ENCODE data around the gene ARID1B.

Gene ARID1B

GRCh38 chr6:156857573-156857972 is 80.4 kb downstream of the ARID1B start:
- DNase-seq = no peak

GRCh38 chr6:156859686-156860085 is 82.5 kb downstream of the ARID1B start:
- DNase-seq = no peak

- peak; percentile 41 for DNase-seq
Observed at GRCh38 chr6:156862711-156863110, 85.5 kb downstream of the ARID1B start.

DNA sequence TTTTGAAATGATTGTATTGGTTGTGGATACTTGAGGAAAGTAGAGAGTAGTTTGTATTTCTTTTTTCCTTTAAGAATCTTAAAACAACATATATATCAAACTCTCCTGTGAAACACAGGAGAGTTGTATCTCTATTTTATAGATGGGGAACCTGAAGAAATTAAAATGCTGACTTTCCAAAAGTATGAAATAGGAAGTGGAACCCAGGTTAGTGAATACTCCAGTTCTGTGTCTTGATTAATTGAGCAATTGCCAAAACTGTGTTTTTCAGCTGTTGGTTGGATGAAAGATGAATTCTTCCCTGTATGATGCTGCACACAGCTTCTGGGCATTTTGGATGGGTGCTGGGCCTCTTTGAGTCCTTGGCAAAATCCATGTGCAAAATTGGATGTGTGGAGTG is 86.3 kb downstream of the ARID1B start:
- DNase-seq = no peak

GRCh38 chr6:156864557-156864956 is 87.4 kb downstream of the ARID1B start:
- DNase-seq = no peak

GRCh38 chr6:156865019-156865629 is 87.9 kb downstream of the ARID1B start:
- DNase-seq = no peak

DNA sequence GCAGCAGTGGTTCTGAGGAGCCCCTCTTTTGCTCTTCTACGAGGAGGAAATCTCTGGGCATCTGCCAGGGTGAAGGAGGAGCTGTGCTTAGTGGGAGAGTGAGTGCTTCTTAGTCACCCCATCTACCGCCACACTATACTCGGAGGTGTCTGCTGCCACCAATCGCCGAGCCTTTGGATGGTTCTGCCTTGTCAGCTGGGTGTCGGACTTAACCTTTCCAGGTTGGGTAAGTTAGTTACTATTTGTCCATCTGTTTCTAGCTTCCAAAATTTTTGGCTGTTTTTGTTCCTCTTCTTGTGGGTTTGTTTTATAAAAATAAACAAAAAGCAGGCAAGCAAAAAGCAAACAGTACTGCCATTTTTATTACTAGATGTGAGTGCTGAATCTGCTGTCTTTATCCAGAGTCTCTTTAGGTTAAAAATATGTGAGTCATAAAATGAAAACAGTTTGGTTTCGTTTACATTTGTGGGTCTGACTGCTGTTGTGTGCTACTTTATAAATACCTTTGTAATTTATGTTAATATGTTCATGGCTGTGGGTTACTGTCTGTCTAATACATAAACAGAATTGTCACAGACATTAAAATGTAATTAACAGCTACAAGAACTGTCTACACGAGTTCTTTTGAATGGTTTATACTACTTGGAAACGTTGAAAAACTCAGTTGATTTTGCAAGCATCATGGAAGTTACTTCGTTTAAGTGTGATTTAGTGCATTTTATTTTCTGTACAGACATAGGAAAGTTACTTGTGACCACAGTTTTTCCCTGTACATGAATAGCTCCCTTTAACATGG is 89.2 kb downstream of the ARID1B start:
- no peak for DNase-seq

DNA sequence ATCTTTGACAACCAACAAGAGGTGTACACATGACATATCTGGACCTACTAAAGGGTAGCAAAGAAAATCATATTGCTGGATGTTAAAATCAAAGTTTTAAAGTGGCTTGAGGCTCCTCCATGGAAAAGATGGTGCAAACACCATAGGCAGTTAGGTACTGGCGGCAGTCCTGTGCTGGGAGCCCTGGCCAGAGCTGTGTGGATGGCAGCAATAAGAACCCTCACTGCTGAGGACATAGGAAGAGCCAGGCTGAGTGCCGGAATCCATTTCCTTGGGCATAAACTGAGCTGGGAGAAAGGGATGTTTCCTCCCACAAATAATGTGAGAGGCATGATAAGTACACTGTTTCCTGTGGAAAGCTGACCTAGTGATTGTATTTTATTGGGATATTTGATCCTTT is 89.9 kb downstream of the ARID1B start:
- DNase-seq = no peak

- no peak for DNase-seq
Observed at GRCh38 chr6:156868385-156868784, 91.2 kb downstream of the ARID1B start.

- DNase-seq = no peak
Observed at GRCh38 chr6:156869980-156870398, 92.8 kb downstream of the ARID1B start.

DNA sequence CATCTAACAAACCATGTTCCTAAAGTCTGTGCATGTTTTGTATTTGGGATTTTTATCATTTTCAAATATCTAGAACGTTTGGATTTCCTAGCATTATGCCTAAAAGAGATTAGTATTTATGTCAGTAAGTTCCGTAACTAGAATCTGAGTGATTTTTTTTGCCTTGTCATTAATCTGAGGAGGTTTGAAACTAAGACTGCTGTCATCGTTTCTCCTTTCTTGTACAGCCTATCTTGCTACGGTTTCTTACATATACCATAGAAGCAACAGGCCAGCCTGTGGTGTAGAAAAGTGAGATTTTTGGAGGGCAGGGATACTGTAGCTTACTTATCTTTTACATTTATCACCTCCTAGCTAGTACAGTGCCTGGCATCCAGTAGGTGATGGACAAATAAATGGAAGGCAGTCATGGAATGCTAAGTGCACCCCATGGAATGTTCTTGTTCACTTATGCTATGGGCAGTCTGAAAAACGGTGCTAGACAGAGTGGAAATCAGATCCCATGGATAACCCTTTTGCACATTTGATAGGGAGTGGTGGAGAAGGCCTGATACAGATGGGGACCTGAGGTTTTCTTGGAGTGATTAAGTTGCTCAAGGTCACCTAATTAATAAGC is 93.9 kb downstream of the ARID1B start:
- no peak for DNase-seq

GRCh38 chr6:156872903-156873302 is 95.7 kb downstream of the ARID1B start:
- no peak for DNase-seq

GRCh38 chr6:156873654-156874380 is 96.6 kb downstream of the ARID1B start:
- DNase-seq = no peak

- no peak for DNase-seq
Observed at GRCh38 chr6:156875062-156875461, 97.9 kb downstream of the ARID1B start.

DNA sequence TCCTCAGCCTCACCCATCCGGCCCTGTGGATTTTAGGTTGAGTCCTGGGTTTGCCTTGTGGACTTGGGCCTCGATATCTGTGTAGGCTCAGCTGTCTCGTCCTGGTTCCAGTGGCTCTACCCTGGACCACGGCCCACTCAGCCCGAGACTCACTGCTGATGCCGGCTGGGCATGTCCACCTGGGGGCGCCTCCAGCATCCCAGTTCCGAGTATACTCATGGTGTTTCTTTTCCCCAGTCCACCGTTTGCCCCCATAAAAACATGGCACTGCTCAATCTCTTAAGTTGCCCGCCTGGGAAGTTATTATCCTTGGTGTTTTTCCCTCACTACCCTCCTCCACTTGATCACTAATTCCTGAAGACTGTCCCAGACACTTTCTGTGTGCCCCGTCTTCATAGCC is 99.1 kb downstream of the ARID1B start:
- no peak for DNase-seq

- DNase-seq = no peak
Observed at GRCh38 chr6:156877126-156877863, 100.1 kb downstream of the ARID1B start.

DNA sequence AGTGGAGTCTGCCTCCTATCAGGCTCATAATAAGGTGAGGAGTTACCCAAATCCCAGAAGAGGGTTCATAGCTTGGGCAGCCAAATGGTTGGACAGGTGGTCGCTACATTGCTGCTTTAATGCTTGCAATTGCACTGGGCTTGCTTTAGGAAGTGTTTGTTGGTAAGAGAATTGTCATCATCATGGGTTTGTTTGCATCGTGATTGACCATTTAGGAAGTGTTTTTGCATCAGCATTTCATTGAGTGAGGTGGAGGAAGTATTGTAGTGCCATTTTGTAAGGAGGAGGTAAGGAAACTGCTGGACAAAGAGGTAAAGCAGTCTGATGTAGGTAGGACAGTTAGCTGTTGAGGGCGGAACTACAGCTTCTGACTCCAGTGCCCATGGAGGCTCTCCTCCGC is 101.5 kb downstream of the ARID1B start:
- DNase-seq = no peak

- no peak for DNase-seq
Observed at GRCh38 chr6:156879186-156879585, 102.0 kb downstream of the ARID1B start.

DNA sequence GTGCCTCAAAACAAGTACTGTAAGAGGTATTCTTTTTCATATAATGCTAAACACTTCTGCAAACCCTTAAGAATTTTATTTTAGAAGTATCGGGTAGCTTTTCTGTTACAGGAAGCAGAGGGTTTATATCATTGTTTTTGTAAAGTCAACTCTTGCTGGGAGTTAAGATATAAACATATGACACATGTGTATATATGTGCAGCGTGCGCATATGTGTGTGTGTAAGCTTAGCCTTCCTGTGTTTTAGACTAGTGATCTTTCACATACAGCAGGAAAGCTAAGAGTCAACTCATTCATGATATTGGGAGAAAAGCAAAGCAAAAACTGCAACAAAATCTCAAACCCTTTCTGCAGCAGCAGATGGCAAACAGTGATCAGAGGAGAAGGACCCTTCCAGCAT is 102.4 kb downstream of the ARID1B start:
- DNase-seq = no peak

GRCh38 chr6:156880913-156881312 is 103.7 kb downstream of the ARID1B start:
- DNase-seq = no peak

DNA sequence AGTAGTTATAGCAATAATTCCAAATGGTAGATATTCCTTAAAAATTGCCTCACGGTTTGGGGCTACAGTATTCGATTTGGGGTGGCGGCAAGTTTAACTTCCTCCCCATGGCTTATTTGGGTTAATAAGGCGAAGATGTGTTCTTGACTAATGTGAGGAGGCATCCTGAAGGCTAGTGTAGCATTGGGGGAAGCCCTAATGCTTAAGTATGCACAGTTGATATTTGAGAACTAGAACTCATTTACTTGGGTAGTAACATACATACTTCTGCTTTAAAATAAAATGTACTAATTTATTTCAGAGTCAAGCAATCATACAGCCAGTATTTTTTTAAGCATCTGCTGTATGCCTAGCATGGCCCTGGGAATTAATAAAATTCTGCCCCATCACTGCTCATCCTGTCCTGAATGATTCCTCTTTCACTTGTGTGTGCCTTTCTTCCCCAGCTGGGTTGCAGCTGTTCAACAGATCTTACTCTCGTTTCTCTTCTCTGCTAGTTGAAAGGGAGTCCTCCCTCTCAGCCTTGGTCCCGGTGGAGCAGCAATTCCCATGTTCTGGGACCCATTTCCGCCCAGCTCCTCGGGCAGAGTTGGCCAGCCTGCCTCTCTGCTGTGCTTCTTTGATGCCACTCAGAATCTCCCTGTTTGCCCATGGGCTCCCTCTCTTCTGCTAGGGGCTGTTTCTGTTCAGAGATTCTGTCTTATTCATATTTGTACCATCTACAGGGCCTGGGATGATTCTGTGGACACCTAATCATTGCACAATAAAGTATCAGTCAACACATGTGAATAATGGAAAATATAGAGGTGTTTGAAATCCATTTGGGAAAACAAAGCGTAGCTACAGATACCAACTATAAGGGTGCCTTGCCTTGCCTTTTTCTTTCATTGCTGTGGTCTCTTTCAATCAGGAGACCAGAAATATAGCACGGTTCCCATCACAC is 104.8 kb downstream of the ARID1B start:
- DNase-seq = no peak
